Measurements from ENCODE around the gene NMS. TPM values are rescaled to one million over a fixed set of nuclear protein-coding genes. Genes with fewer than 3 reads are reported as not detected.
A peak's percentile ranks its signal among the peaks of the same experiment; 100 is the strongest.

Gene NMS
- total and polyA plus RNA-seq, 10 donors, result not detected

DNA sequence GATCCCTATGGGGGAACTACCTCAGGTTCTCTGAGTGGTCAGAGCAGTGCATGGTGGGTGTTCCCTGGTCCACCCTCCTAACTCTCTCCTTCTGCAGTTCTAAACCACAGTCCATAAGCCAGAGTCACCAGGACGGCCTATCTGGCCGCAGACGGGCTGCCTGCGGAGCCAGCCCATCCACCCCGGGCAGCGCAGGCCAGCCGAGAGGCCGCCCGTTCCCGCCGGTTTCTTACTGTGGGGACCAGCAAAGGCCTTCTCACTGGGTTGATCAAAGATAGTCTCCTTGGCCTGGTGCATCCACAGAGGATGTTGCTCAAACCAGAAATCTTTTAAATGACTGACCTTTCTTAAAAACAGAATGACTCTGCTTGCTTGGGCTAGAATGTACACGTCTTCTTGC is 43.2 kb upstream of the NMS start:
- H3K27ac ChIP-seq, result no peak overlapping the region
- H3K9me3 ChIP-seq, result peaks cover 0 to 7% (median 0%) of the 10 kb centered on the region in 8 donors
- intact Hi-C loops (cut with DNase I; ENCODE audit: low total_unique reads), result no loop called here
- TF ChIP-seq, protein P1, sequence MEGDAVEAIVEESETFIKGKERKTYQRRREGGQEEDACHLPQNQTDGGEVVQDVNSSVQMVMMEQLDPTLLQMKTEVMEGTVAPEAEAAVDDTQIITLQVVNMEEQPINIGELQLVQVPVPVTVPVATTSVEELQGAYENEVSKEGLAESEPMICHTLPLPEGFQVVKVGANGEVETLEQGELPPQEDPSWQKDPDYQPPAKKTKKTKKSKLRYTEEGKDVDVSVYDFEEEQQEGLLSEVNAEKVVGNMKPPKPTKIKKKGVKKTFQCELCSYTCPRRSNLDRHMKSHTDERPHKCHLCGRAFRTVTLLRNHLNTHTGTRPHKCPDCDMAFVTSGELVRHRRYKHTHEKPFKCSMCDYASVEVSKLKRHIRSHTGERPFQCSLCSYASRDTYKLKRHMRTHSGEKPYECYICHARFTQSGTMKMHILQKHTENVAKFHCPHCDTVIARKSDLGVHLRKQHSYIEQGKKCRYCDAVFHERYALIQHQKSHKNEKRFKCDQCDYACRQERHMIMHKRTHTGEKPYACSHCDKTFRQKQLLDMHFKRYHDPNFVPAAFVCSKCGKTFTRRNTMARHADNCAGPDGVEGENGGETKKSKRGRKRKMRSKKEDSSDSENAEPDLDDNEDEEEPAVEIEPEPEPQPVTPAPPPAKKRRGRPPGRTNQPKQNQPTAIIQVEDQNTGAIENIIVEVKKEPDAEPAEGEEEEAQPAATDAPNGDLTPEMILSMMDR (IDR thresholded peaks at IDR 0.05 in 8 of 11, conservative IDR thresholded peaks at IDR 0.05 in 3 of 11), result no peak
- no peak for TF ChIP-seq POLR2A (IDR thresholded peaks at IDR 0.05)
- TF ChIP-seq POLR2AphosphoS5 (IDR thresholded peaks at IDR 0.05), result no peak
- no peaks in the 10 kb centered on the region for H3K36me3 ChIP-seq
- 84 to 96% (median 93%) methylated on average over 7 to 12 of the region's 12 CpGs for WGBS, 5 donors
- H3K4me3 ChIP-seq, result no peak overlapping the region
- peaks cover 0 to 10% (median 0%) of the 10 kb centered on the region in 7 donors for H3K27me3 ChIP-seq (replicated peaks in 1 of 7)
- H3K4me1 ChIP-seq, result no peaks in the 10 kb centered on the region
- no peak for DNase-seq

DNA sequence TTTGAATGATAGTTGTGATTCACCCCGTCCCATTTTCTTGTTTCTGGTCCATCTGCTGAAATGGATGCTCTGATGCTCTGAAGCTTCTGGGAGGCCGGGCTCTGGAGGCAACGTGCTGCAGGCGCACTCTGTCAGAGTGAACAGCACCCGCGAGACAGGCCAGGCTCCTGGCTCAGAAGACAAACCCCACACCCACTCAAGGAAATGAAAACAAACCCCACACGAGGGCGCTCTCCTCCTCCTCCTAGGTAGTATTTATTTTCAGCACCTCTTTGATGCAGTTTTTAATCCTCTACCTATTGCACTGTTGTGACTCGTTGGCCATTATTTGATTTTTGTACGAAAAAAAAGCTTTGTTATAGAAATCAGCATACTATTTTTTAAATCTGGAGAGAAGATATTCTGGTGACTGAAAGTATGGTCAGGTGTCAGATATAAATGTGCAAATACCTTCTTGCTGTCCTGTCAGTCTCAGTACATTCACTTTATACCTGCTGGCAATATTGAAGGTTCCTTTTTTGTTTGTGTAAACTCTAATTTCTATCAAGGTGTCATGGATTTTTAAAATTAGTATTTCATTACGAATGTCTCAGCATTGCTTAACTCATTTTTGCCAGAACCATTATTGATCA is 42.5 kb upstream of the NMS start:
- intact Hi-C loops (cut with DNase I; ENCODE audit: low total_unique reads), result no loop called here
- no peak for DNase-seq

DNA sequence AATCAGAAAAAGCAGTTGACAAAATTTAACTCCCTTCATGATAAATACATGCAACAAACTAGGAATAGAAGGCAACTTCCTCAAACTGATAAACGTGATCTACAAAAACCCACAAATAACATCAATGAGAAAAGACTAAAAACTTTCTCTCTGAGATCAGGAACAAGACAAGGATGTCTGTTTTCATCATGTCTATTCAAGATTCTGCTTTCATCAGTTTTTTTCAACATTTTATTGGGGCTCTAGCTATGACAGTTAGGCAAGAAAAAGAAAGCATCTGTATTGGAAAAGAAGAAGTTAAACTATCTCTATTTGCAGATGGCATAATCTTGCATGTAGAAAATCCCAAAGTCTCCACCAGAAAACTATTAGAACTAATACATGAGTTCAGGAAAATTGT is 40.6 kb upstream of the NMS start:
- Histone ChIP-seq H3K9me3 (peaks cover 0 to 7% (median 0%) of the 10 kb centered on the region in 8 donors), H3K27me3 (replicated peaks in 1 of 7) (peaks cover 0 to 10% (median 0%) of the 10 kb centered on the region in 7 donors), H3K27ac (no peak overlapping the region), H3K4me1 (no peaks in the 10 kb centered on the region), H3K36me3 (no peaks in the 10 kb centered on the region), H3K4me3 (no peak overlapping the region)
- WGBS, 5 donors, result 4 to 42% (median 18%) methylated on average over 1 of the region's 1 CpG
- intact Hi-C loops (cut with DNase I; ENCODE audit: low total_unique reads), result no loop called here
- no peak for DNase-seq
- no peak for TF ChIP-seq POLR2AphosphoS5 (IDR thresholded peaks at IDR 0.05)
- TF ChIP-seq, protein P1 (IDR thresholded peaks at IDR 0.05 in 8 of 11, conservative IDR thresholded peaks at IDR 0.05 in 3 of 11), result no peak

More for the DNA sequence above, 42.5 kb upstream of the NMS start:
- Histone ChIP-seq H3K9me3 (peaks cover 0 to 7% (median 0%) of the 10 kb centered on the region in 8 donors), H3K4me1 (no peaks in the 10 kb centered on the region), H3K27ac (no peak overlapping the region), H3K4me3 (no peak overlapping the region), H3K27me3 (replicated peaks in 1 of 7) (peaks cover 0 to 10% (median 0%) of the 10 kb centered on the region in 7 donors), H3K36me3 (no peaks in the 10 kb centered on the region)
- TF ChIP-seq POLR2AphosphoS5 (IDR thresholded peaks at IDR 0.05), result no peak
- TF ChIP-seq POLR2A (IDR thresholded peaks at IDR 0.05), result no peak
- TF ChIP-seq, protein P1 (IDR thresholded peaks at IDR 0.05 in 8 of 11, conservative IDR thresholded peaks at IDR 0.05 in 3 of 11), result peak in 7 of 11 experiments; percentile 10 to 55 (median 47)
- 29 to 45% (median 40%) methylated on average over 11 of the region's 11 CpGs for WGBS, 5 donors

DNA sequence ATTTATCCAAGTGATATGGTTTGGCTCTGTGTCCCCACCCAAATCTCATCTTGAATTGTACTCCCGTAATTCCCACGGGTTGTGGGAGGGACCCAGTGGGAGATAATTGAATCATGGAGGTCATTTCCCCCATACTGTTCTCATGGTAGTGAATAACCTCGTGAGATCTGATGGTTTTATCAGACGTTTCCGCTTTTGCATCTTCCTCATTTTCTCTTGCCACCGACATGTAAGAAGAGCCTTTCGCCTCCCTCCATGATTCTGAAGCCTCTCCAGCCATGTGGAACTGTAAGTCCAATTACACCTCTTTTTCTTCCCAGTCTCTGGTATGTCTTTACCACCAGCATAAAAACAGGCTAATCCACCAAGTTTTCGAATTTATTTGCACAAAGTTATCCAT is 32.5 kb upstream of the NMS start:
- H3K27ac ChIP-seq, result no peak overlapping the region
- H3K27me3 ChIP-seq (replicated peaks in 1 of 7), result peaks cover 0 to 6% (median 0%) of the 10 kb centered on the region in 7 donors
- no peaks in the 10 kb centered on the region for H3K9me3 ChIP-seq
- H3K36me3 ChIP-seq, result no peaks in the 10 kb centered on the region
- H3K4me1 ChIP-seq, result no peaks in the 10 kb centered on the region
- intact Hi-C loops (cut with DNase I; ENCODE audit: low total_unique reads), result no loop called here
- no peak for DNase-seq
- no peak for TF ChIP-seq POLR2AphosphoS5 (IDR thresholded peaks at IDR 0.05)
- TF ChIP-seq, protein P1 (IDR thresholded peaks at IDR 0.05 in 8 of 11, conservative IDR thresholded peaks at IDR 0.05 in 3 of 11), result no peak
- TF ChIP-seq POLR2A (IDR thresholded peaks at IDR 0.05), result no peak
- WGBS, 5 donors, result 70 to 83% (median 79%) methylated on average over 8 of the region's 8 CpGs
- H3K4me3 ChIP-seq, result no peak overlapping the region

Measured in spleen (tissue), 11 donors.